Neural progenitor cell (in vitro differentiated cells): ENCODE data around the gene VIM. TPM values are rescaled to one million over a fixed set of nuclear protein-coding genes. Genes with fewer than 3 reads are reported as not detected.

Source experiments
- DNase-seq: peaks from one replicate; pipeline ENCODE4 v3.0.0-alpha.2; 2016; ENCODE audit warnings: low spot score
- H2AFZ ChIP-seq: fragments of 200-600 bp; sonication (generic); replicated peaks from 2 replicates; pipeline ENCODE4 v1.6.1; 2016; ENCODE audit warnings: antibody characterized with exemption
- H3F3A ChIP-seq: fragments of 200-600 bp; sonication (generic); 2 replicates; pipeline ENCODE4 v1.6.1; 2016; ENCODE audit warnings: antibody characterized with exemption, low read depth
- H3K27ac ChIP-seq: fragments of 200-600 bp; sonication (generic); 2 replicates; pipeline ENCODE4 v1.5.1; 2016; ENCODE audit warnings: mild to moderate bottlenecking
- H3K27me3 ChIP-seq: fragments of 200-600 bp; sonication (generic); 2 replicates; pipeline ENCODE4 v1.6.1; 2016; ENCODE audit warnings: mild to moderate bottlenecking, moderate library complexity
- H3K36me3 ChIP-seq: fragments of 200-600 bp; sonication (generic); 2 replicates; pipeline ENCODE4 v1.5.1; 2016
- H3K4me1 ChIP-seq: fragments of 200-600 bp; sonication (generic); 2 replicates; pipeline ENCODE4 v1.6.1; 2016; ENCODE audit warnings: mixed run types
- H3K4me2 ChIP-seq: fragments of 200-600 bp; sonication (generic); 2 replicates; pipeline ENCODE4 v1.6.1; 2016
- H3K4me3 ChIP-seq: fragments of 200-600 bp; sonication (generic); 2 replicates; pipeline ENCODE4 v1.5.1; 2016
- H3K79me2 ChIP-seq: fragments of 200-600 bp; sonication (generic); 2 replicates; pipeline ENCODE4 v1.6.1; 2016; ENCODE audit warnings: low read depth
- H3K9ac ChIP-seq: fragments of 200-600 bp; sonication (generic); 2 replicates; pipeline ENCODE4 v1.6.1; 2016
- H3K9me3 ChIP-seq: fragments of 200-600 bp; sonication (generic); 2 replicates; pipeline ENCODE4 v1.5.1; 2016; ENCODE audit warnings: low read depth
- H4K20me1 ChIP-seq: fragments of 200-600 bp; sonication (generic); 2 replicates; pipeline ENCODE4 v1.6.1; 2016; ENCODE audit warnings: low read depth
- H3K27ac Mint-ChIP-seq: 3 replicates; pipeline ENCODE4 v1.8.0; 2021; ENCODE audit warnings: mixed read lengths
- H3K27me3 Mint-ChIP-seq: 2 replicates; pipeline ENCODE4 v1.8.0; 2022; ENCODE audit warnings: low read depth, mild to moderate bottlenecking, inconsistent platforms, moderate library complexity, mixed read lengths; ENCODE audit not compliant: insufficient read depth
- H3K36me3 Mint-ChIP-seq: 3 replicates; pipeline ENCODE4 v1.8.0; 2021; ENCODE audit warnings: mixed read lengths
- H3K4me1 Mint-ChIP-seq: 3 replicates; pipeline ENCODE4 v1.8.0; 2021; ENCODE audit warnings: mixed read lengths
- H3K4me3 Mint-ChIP-seq: 3 replicates; pipeline ENCODE4 v1.8.0; 2021; ENCODE audit warnings: mild to moderate bottlenecking, moderate library complexity, mixed read lengths
- H3K9me3 Mint-ChIP-seq: 3 replicates; pipeline ENCODE4 v1.8.0; 2020; ENCODE audit warnings: mixed read lengths
- EZH2 ChIP-seq: fragments of 200-600 bp; sonication (generic); IDR thresholded peaks from 2 replicates; pipeline ENCODE4 v1.6.1; 2017; ENCODE audit warnings: antibody characterized with exemption, mild to moderate bottlenecking, moderate library complexity
- EZH2phosphoT487 ChIP-seq: fragments of 200-600 bp; sonication (generic); IDR thresholded peaks from 2 replicates; pipeline ENCODE4 v1.6.1; 2017; ENCODE audit warnings: antibody characterized with exemption
- total RNA-seq: library from RNA; depleted of rRNA; stranded (reverse); fragments of >200 nt; gene quantifications from 2 replicates; pipeline ENCODE4 v1.2.3, GENCODE V29; 2015; ENCODE audit warnings: low replicate concordance
- TF ChIP-seq, protein P1 (sequence below): fragments of 200-600 bp; sonication (generic); IDR thresholded peaks from 2 replicates; pipeline ENCODE4 v1.5.1; 2017; ENCODE audit warnings: antibody characterized with exemption, mild to moderate bottlenecking

VIM gene
- total RNA-seq, 1 donor from 2014 or later = 727 TPM

DNA sequence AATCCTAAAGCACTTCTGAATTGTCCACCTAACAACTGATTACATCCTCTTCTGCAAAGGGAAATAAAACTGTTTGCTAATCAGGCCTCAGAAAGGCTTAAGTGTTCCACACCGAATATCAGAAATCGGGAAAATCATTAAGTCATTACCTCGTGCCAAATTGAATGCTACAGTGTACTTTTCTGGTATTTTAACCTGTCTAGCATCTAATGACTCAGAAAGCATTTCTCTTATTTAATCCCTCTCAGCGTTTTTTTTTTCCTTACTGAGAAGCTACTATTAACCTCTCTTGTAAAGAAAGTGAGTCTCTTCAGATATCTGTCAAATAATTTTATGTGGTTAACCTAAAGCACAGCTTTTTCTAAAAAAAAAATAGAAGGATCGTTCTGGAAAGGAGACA lies 28.6 kb downstream of the VIM start:
- Mint-ChIP-seq H3K27me3 (no peaks in the 10 kb centered on the region), H3K9me3 (peaks cover 14% of the 10 kb centered on the region), H3K27ac (no peak overlapping the region), H3K4me3 (no peak overlapping the region), H3K4me1 (peaks cover 21% of the 10 kb centered on the region), H3K36me3 (no peaks in the 10 kb centered on the region)
- Histone ChIP-seq H3K4me3 (no peak overlapping the region), H3K36me3 (no peaks in the 10 kb centered on the region), H2AFZ (peak overlapping the region; percentile 94), H4K20me1 (no peaks in the 10 kb centered on the region), H3K27ac (no peak overlapping the region), H3K9ac (no peak overlapping the region), H3K79me2 (no peaks in the 10 kb centered on the region), H3K4me2 (no peak overlapping the region), H3F3A (no peaks in the 10 kb centered on the region), H3K9me3 (no peaks in the 10 kb centered on the region), H3K4me1 (no peaks in the 10 kb centered on the region), H3K27me3 (no peaks in the 10 kb centered on the region)
- TF ChIP-seq EZH2 (no peak), EZH2phosphoT487 (no peak)
- TF ChIP-seq, protein P1, sequence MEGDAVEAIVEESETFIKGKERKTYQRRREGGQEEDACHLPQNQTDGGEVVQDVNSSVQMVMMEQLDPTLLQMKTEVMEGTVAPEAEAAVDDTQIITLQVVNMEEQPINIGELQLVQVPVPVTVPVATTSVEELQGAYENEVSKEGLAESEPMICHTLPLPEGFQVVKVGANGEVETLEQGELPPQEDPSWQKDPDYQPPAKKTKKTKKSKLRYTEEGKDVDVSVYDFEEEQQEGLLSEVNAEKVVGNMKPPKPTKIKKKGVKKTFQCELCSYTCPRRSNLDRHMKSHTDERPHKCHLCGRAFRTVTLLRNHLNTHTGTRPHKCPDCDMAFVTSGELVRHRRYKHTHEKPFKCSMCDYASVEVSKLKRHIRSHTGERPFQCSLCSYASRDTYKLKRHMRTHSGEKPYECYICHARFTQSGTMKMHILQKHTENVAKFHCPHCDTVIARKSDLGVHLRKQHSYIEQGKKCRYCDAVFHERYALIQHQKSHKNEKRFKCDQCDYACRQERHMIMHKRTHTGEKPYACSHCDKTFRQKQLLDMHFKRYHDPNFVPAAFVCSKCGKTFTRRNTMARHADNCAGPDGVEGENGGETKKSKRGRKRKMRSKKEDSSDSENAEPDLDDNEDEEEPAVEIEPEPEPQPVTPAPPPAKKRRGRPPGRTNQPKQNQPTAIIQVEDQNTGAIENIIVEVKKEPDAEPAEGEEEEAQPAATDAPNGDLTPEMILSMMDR = no peak
- no peak for DNase-seq

DNA sequence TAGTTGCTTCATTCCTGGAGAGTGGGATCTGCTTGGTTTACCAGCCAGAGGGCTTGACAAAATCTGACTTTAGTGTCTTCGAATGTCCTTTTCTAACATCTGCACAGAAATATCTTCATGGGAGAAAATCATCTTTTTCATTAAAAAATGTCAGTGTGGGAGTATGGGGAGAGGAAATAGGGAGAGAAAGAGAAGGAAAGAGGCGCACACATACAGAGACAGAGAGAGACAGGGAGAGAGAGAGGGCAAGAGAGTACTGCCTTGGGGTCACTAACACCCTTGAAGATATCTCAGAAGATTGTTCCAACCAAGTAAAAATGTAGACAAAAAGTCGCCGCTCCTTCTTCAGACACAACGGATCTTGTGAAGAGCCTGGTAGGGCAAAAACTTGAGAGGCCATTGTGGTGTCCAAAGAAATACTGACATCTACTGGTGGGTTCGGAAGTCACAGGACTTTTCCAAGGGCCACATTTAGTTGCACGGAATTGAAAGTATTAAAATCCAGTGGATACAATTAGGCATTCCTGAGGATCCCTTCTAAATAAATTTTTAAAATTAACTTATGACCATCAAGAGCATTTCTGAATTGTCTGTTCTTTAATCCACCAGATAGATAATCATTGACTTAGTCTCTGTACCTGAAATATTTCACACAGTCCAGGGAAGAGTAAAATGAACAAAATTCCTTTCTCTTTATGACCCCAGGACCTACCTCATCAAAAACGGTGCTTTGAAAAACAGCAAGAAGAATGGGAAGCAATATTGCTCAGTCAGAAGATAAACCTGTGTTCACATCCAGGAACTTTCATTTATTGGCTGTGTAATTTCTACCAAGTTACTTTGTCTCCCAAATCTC lies 29.7 kb downstream of the VIM start:
- Histone ChIP-seq H3K4me2 (peak overlapping the region; percentile 23), H3K27me3 (no peaks in the 10 kb centered on the region), H4K20me1 (no peaks in the 10 kb centered on the region), H3K4me1 (no peaks in the 10 kb centered on the region), H3K79me2 (no peaks in the 10 kb centered on the region), H3K9ac (no peak overlapping the region), H2AFZ (peak overlapping the region; percentile 94), H3K9me3 (no peaks in the 10 kb centered on the region), H3F3A (no peaks in the 10 kb centered on the region), H3K4me3 (no peak overlapping the region), H3K27ac (no peak overlapping the region), H3K36me3 (no peaks in the 10 kb centered on the region)
- no peaks in the 10 kb centered on the region for H3K27me3 Mint-ChIP-seq
- H3K27ac Mint-ChIP-seq = peak overlapping the region; percentile 72
- H3K4me1 Mint-ChIP-seq = peaks cover 21% of the 10 kb centered on the region
- TF ChIP-seq, protein P1 = peak; percentile 84
- no peak for TF ChIP-seq EZH2
- peak; percentile 81 for DNase-seq
- no peak overlapping the region for H3K4me3 Mint-ChIP-seq
- H3K9me3 Mint-ChIP-seq = peaks cover 18% of the 10 kb centered on the region
- no peaks in the 10 kb centered on the region for H3K36me3 Mint-ChIP-seq

DNA sequence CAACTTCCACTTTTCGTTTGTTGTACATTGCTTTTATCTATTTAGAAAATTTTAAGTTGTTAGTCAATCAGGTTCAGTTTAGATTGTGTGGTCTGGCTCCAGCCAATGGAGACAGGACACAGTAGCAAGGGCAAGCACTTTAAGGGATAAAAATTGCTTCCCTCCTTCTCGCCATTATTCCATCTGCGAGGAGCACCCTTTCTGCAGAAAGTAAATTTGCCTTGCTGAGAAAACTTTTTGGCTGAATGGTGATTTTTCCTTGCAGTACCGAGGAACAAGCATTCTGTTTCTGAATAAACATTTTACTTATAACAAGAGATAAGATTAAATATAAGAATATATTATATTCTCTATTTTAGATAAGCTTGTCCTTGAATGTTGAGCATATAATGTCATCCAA lies 34.5 kb downstream of the VIM start:
- no peaks in the 10 kb centered on the region for H3K36me3 Mint-ChIP-seq
- TF ChIP-seq EZH2phosphoT487 (no peak), EZH2 (no peak)
- TF ChIP-seq, protein P1 = no peak
- H3K4me3 Mint-ChIP-seq = no peak overlapping the region
- Histone ChIP-seq H3F3A (no peaks in the 10 kb centered on the region), H3K79me2 (no peaks in the 10 kb centered on the region), H3K4me2 (no peak overlapping the region), H3K27ac (no peak overlapping the region), H4K20me1 (no peaks in the 10 kb centered on the region), H3K36me3 (no peaks in the 10 kb centered on the region), H3K4me1 (no peaks in the 10 kb centered on the region), H3K9me3 (peaks cover 3% of the 10 kb centered on the region), H3K27me3 (no peaks in the 10 kb centered on the region), H3K4me3 (no peak overlapping the region), H2AFZ (no peak overlapping the region), H3K9ac (no peak overlapping the region)
- peaks cover 3% of the 10 kb centered on the region for H3K4me1 Mint-ChIP-seq
- H3K27ac Mint-ChIP-seq = no peak overlapping the region
- DNase-seq = no peak
- H3K9me3 Mint-ChIP-seq = peaks cover 31% of the 10 kb centered on the region
- peaks cover 4% of the 10 kb centered on the region for H3K27me3 Mint-ChIP-seq
